HG03135 (cell line): ENCODE results near the gene MED31.
"Not testable (repeated sequence)": the region's sequence is repeated elsewhere in the genome, so short reads cannot be mapped to it uniquely, and the experiment has no call there.

Experiments used
- ATAC-seq: cut with Tn5 transposase; IDR thresholded peaks from one replicate; pipeline ENCODE4 v1.9.1; 2021; ENCODE audit warnings: mild to moderate bottlenecking, moderate library complexity; ENCODE audit not compliant: unreplicated experiment

The MED31 gene

DNA sequence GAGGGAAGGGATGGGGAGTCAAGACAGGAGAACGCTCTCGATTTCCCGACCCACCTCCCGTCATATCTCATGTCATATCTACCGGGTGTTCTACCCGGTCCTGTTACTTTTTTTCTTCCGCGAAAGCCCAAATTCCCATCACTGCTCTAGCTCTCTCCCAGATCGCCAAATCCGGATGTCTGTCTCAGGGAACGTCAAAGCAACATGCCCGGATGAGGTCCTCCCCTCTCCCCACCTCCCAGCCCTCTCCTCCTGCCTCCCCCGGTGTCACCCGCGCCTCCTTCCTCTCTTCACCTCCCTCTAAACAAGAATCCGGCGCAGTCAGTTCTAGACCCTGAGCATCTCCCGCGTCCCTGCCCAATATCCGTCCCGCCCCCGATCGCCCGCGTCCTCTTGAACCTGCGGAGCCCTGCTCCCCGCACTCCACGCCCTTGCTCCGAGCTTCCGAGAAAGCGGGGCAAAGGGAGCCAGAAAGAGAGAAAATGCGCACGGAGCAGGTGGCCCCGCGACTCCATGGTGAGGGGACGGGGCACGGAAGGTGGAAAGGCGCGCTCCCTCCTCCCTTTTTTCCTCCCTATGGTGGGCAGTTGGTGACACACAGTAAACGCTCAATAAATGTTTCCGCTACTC, 4.4 kb upstream of the MED31 start:
- ATAC-seq, result not testable (repeated sequence)

DNA sequence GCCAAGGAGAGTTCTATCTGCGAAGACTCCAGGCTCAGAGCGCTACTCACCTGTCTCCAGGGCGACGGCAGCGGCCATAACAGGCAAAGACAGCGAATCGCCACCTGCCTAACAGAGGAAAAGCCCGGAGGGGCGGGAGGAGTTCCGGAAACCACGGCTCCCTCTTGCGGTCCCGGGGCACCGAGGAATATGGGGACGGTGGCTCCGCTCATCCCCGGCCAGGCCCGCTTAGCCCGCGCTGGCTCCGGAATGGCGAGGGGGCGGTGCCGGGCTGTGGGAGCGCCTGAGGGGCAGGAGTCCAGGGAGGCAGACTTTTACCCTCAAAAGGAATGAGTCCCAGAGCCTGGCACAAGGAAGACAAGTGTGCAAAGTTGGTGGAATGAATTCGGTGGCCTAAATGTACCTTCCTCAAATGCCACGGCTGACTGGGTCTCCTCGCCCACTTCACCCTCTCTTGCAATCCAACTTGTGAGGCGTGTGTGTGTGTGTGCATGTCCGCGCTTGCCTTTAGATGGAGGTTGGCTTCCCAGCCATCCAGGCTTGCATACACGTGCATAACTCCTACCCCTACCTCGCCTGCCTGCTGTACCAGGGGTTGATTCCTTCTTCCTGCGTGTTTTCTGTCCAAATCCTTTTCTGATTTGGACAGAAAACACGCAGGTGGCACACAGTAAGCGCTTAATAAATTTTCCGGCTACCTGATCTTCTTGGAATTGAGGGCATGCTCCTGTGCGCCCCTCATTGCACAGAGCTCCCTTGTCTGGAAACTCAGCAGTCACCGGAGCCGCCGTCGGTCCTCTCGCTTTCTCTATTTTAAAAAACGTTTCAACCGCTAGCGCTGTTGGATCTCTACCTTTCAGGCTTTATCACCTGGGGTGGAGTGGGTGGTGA, 3.7 kb upstream of the MED31 start:
- ATAC-seq, result no peak

DNA sequence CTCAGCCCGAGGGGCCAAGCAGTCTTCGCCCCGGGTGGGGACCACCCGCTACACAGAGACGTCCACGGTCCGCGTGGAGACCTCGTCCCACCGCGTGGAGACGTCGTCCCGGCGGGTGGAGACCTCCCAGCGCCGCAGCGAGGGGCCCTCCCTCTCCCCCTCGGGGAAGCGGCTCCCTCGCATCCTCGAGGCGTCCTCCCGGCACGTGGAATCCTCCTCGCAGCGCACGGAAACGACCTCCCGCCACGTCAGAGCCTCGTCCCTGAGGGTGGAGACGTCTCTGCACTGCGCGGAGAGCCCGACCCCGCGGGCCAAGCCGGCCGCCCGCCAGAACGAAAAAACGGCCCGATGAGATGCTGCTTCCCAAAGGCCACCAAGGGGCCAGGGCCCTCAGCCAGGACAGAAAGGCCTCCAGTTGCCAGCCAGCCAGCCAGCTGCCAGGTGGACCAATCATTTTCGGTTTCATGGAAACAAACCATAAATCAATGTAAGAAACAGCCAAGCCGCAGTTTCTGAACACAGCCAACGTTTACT, 581 bp upstream of the MED31 start:
- no peak for ATAC-seq

DNA sequence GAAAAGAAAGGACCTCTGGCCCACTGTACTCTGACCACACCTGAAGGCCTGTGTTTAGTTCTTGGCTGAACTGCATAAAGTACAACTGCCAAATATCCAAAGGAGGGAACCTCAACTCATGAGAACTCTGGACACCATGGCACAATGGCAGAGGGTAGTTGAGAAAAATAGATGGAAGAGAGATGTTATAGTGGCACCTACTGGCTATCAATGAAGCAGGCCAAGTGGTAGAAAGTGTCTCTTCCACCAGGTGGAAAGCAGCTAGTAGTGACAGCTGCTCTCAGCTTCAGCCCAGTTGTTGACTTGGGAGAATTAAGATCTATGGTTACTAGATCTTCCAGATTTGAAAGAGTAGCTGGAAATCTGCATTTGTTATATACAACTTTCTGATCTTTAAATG, 3.2 kb downstream of the MED31 start:
- ATAC-seq, result no peak

DNA sequence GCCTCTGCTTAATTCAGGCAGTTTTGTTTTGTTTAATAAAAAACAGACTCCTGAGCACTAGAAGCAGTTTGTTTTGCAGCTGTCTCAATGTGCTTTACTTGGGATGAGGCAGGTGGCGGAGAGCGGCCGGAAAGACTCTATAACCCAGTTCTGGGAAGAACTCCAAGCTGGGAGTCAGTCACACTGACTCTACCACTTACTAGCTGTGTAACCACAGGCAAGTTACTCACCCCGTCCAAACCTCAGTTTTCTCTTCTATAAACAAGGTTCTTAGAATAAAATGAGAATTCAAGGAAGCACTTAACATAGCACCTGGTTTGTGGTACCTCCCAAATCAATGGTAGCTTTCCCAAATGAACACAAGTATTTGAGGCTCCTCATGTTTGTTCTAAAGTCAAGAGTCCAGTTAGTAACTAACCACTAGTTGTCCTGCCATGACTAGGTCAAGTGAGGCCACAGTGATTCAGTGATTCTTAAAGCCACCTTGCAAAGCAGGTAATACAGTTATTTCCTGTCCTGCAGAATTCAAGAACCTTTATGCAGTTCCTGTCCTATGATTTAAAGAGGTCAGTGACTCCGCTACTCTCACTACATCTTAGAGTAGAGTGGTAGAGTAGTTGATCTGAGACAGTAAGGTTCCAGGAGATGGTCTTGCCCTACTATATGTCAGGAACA, 7.8 kb downstream of the MED31 start:
- ATAC-seq, result no peak

DNA sequence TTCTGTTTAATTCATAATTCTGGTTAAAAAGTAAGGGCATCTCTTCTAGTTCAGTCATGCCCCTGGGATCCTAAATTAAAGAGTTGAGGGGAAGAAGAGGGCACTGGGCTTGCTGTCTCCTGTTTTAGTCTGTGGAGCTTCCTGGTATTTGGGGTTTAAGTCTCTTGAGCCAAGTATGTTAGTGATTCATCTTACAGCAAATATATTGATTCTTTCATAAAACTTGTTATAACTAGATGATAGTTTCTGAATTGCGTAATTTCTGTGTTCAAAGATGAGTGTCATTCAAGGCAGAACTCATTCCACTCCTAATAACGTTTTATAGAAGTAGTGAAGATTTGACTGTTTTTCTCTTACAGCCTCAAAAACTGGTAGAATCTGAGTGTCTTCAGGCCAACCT, 8.8 kb downstream of the MED31 start:
- no peak for ATAC-seq

DNA sequence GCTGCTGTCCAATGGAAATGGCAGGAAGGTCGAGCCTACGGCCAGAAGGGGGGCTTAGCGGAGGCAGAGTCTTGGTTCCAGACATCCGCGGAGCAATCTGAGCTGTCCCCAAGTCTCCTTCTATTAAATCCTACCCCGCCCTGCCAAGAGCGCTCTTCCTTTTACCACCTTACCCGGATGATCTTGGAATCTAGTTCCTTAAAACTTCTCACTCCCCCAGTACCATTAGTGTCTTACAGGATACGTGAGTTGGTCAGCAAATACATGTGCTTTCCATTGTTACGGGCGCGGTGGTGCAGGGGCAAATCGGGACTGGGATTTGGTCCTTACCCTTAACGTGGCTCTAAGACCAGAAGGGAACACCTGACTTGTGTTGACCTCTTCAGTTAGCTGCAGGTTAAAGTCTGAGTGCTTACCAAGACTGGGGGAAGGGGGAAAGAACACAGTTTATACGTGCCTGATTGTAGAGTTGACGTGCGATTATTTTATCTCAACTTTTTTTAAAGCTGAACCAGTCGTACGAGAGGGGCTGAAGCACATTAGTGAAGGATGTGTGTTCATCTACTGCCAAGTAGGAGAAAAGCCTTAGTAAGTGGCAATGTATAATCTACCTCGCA, 10.1 kb downstream of the MED31 start:
- peak; percentile 14 for ATAC-seq

DNA sequence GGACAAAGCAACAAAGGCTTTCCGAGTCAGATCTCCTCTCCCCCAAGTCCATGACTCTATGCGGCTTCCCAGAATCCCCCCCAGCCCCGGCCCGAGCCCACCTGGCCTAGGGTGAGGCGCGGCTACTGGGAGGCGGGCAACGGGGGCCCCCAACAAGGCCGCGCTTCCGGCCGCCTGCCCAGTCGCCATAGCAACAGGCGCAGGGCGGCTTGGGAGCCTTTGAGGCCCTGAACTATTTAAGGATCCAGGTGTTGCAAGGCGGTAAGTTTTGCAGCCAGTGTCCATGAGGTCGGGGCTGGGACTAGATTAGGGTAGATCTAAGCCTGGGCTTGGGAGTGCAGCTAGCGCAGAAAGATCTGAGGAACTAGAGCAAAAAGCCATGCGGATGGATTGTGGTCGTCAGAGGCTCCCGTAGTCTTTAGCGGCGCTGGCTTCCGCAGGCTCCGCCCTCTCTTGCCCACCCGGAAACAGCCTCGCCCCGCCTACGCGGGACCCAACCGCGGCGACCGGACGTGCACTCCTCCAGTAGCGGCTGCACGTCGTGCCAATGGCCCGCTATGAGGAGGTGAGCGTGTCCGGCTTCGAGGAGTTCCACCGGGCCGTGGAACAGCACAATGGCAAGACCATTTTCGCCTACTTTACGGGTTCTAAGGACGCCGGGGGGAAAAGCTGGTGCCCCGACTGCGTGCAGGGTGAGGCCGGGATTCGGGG, 10.7 kb downstream of the MED31 start, which contains the start of the genes KIAA0753 and TXNDC17:
Gene KIAA0753 (minus strand): TSS at position 176 of the 711 bp plus-strand sequence. CDS start 5,608 bp downstream, outside the sequence.
Gene TXNDC17 (plus strand): TSS at position 525 of the 711 bp plus-strand sequence. CDS start 23 bp downstream, at position 548.
- ATAC-seq, result peak; percentile 86

DNA sequence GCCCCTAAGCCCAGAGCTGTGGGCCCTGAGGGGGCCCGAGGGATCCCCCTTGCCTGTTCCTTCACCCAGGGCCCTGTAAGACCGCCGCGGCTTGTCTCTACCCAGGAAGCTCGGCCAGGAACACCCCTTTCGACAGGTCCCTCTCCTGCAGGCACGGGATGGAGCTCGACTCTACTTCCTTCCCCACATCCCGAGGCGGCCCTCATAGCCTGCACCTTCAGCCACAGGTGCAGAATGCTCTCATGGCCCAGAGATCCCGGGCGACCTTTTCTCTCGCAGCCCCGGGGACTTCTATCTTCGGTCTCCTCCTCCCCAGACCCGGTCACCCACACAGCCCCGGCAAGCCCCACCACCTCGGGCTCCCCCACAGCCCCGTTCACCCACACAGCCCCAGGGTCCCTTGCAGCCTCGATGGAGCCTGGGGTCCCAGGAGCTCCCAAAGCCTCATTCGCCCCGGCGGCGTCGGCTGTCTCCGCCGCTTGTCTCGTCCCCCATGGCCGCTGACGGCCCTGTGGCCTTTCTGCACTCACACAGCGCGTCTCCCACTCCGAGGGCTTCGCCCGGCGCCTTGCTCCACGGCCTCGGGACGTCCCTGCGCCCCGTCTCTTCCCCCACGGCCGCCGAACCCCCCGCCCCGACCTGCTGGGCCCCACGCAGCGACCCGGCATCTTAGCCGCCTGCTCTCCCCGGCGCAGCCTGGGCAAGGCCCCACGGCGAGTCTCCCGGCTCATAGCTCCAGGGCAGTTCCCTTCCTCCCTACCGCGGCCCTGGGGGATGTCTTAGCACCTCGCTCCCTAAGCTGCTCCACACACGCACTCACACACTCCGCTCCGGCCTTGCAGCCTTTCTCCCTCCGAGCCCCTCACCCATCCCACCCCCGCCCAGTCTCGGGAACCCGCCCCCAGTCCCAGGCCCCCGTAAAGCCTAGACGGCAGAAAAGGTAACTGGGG, 11.5 kb downstream of the MED31 start:
- peak; percentile 9 for ATAC-seq

DNA sequence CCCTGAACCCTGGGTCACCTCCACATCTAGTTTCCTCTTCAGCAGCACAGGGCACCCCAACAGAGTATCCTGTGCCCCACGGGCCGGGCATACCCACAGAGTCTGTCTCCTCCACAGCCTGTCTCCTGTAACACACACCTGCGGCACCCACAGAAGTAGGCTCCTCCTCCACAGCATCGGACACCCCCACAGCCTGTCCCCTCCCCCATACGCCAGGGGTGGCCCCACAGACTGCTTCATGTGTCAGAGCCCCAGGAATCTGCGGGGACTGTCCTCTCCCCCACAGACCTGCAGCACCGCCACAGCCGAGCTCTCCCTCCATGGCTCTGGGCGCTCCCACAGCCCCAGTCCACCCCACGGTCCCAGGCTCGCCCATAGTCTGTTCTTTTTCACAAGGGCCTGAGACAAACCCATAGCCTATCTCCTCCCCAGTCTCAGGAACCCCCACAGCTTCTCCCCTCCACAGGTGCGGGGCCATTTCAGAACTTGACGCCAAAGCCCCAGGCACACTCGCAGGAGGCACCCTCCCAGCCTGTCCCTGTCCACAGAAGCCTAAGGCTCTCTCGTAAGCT, 12.3 kb downstream of the MED31 start:
- no peak for ATAC-seq

DNA sequence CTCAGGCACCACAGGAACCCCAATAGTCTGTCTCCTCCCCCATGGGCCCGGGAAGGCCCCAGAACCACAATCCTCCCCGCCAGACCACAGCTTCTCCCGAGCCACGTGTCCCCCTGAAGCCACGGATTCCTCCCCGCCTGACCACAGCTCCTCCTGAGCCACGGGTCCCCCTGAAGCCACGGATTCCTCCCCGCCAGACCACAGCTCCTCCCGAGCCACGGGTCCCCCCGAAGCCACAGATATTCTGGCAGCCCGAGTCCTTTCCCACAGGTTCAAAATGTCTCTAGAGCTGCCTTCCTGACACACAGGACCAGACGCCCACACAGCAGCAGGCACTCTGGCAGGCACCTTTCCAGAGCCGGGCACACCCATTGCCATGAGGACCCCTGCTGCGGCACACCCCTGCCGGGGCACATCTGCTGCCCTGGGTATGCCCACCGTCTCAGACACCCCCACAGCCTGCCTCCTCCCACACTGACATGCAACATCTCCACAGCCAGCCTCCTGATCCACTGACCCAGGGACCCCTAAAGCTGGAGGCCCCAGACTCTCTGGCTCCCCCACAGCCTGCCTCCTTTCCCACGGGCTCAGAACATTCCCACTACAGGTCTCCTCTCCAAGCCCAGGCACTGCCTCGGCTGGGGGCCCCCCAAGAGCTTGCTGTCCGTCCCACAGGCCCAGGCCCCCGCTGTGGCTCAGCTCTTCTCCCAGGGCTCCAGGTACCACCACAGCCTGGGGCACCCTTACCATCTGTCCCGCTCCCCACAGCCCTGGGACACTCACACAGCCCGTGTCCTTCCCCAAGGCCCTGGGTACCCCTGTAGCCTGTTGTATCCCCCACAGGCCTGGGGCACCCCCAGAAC, 13.1 kb downstream of the MED31 start:
- ATAC-seq, result no peak

DNA sequence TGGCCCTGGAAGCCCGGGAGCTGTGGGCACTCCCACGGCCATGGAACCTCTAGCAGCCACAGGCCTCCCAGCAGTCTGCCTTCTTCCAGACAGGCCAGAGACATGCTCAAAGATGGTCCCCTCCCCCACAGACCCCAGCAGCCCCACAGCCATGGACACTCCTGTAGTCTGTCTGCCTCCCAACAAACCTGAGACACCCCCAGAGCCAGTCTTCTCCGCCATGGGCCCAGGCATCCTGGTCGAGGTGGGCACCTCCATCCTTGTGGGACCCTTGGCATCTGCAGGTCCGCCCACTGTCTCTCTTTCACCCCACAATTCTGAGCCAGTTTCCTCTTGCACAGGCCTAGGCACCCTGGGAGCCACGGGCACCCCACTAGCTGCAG, 14.0 kb downstream of the MED31 start:
- no peak for ATAC-seq

DNA sequence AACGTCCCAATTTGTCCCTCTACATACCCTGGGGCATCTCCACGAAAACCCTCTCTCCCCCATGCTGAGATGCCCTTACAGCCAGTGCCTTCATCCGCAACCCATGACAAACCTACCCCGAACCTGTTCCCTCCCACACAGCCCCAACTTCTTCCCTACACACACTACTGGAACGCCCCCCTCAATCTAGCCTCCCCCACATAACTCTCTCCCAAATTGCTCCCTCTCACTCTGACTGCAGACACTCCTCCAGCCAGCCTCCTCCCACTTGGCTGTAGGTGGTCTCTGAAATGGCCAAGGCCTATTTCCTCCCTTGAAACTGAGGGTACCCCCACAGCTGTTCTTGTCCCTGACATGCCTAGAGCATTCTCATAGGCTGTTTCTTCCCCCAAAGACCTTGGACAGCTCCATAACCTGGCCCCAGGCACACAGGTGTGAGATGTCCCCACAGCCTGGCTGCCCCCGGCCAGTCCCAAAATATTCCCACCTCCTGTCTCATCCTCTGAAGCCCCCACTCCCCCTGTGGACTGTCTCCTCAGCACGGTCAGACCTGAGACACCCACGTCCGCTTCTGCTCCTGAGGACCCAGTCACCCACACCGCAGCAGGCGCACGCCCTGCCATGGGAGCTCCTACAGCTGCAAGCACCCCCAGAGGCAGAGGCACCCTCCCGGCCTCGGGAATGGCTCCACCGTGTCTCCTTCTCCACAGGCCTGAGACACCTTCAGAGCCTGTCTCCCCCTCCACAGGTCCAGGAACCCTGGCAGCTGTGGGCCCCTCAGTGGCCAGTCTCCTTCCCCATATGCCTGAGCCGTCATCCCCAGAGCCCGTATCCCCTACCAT, 14.6 kb downstream of the MED31 start:
- no peak for ATAC-seq

DNA sequence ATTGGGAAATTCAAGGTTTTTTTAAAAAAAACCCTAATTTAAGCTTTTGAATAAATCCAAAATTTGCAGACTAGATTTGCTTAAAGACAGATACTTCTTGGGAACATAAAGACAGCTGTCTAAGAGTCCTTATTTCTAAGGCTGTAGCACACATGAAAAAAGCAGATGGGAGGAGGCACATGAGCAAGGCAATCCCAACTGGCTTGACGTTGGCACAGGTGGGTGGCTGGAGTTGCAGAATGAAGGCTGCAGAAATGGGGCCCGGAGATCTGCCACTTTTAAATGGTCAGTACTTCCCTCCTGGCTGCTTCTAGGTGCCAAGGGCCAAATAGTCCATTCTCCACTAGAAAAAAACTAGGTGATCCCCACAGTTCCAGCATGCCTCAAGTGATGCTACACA, 15.3 kb downstream of the MED31 start:
- ATAC-seq, result no peak

DNA sequence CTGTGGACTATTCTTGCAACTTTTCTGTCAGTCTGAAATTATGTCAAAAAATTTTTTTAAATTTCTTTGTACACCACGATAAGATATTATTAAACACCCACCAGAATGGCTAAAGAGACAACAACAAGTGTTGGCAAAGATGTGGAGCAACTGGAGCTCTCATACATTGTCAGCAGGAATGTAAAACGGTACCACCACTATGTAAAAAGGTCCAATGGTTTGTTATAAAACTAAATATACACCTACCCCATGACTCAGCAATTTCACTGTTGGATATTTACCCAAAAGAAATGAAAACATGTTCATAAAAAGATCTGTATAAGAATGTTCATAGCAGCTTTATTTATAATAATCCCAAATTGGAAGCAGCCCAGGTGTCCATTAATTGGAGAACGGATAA, 18.1 kb downstream of the MED31 start:
- ATAC-seq, result no peak

DNA sequence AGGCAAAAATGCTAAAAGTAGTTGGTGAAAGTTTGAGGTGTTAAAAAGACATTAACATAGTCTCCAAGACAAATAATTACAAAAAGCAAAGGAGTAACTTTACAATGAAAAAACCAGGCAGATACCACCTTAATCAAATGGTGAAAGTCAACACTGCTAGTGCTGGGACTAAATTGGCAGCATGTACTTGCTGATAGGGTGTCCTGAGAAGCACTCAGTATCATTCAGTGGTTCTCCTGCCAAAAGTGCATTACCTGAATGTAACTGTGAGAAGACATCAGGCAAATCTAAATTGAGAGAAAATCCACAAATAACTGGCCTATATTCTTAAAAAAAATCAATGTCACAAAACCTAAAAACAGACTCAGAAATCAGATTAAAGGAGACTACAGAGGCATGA, 18.9 kb downstream of the MED31 start:
- ATAC-seq, result no peak

DNA sequence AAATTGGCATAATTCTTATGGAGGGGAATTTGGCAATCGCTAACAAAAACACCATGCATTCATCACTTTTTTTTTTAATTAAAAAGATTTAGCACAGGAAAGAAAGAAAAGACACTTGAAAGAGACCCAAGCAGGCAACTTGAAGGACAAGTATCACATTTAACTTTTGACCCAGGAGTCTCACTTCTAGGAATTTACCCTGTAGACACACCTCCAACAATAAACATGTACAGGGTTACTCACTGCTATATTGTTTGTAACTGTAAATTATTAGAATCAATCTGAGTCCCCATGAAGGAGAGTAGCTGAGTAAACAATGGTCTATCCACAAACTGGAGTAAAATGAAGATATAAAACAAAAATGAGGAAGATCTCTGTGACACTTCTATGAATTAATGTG, 21.0 kb downstream of the MED31 start:
- no peak for ATAC-seq
